Measurements from ENCODE around the gene RND3.

GRCh38 chr2:150471813-150472510 lies 15.5 kb downstream of the RND3 start:
- no peak for TF ChIP-seq CTCF (IDR thresholded peaks at IDR 0.05)
- TF ChIP-seq ZFX (IDR thresholded peaks at IDR 0.05; ENCODE audit: borderline replicate concordance), result no peak

Data from 22Rv1 (cell line).